Measurements from ENCODE around the gene SLC44A1. TPM values are rescaled to one million over a fixed set of nuclear protein-coding genes. Genes with fewer than 3 reads are reported as not detected.

The SLC44A1 gene
- polyA plus RNA-seq, 4 donors: 7.8 to 70.0 (median 16.0) TPM

DNA sequence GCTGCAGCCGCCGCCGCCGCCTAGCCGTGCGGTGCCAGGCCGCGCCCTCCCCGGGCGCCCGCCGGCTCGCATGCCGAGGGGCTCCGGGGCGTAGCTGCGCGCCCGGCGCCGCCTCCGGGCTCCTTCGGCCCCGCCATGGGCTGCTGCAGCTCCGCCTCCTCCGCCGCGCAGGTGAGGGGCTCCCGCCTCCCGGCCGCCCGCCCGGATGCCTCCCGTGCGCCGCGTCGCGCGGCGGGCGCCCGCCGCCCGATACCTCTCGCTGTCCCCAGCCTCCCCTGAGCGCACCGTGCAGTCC is 230 bp downstream of the SLC44A1 start:
- WGBS, 3 donors: 0% methylated on average over 20 to 48 of the region's 48 CpGs
- H3K27me3 ChIP-seq (ENCODE audit: control insufficient read depth in 3 of 3, insufficient read depth in 3 of 3, low read length in 3 of 3): no peaks in the 10 kb centered on the region
- H3K9me3 ChIP-seq (ENCODE audit: control insufficient read depth in 2 of 2, insufficient read depth in 1 of 2, low read depth in 1 of 2, low read length in 1 of 2): no peaks in the 10 kb centered on the region
- DNase-seq (no peak), FAIRE-seq (no peak)
- H3K36me3 ChIP-seq (ENCODE audit: control insufficient read depth in 3 of 3, insufficient read depth in 2 of 3, low read depth in 1 of 3, low read length in 3 of 3): no peaks in the 10 kb centered on the region
- H3K27ac ChIP-seq (ENCODE audit: low read depth in 1 of 3, low read length in 2 of 3): peak overlapping the region; percentile 81 to 98 (median 90)
- H3K4me1 ChIP-seq (ENCODE audit: control insufficient read depth in 3 of 3, insufficient read depth in 2 of 3, low read depth in 1 of 3, low read length in 2 of 3): peaks cover 0 to 12% (median 5%) of the 10 kb centered on the region in 3 donors
- H3K4me3 ChIP-seq (ENCODE audit: low read depth in 1 of 3, low read length in 3 of 3): peak overlapping the region; percentile 78 to 93 (median 91)

DNA sequence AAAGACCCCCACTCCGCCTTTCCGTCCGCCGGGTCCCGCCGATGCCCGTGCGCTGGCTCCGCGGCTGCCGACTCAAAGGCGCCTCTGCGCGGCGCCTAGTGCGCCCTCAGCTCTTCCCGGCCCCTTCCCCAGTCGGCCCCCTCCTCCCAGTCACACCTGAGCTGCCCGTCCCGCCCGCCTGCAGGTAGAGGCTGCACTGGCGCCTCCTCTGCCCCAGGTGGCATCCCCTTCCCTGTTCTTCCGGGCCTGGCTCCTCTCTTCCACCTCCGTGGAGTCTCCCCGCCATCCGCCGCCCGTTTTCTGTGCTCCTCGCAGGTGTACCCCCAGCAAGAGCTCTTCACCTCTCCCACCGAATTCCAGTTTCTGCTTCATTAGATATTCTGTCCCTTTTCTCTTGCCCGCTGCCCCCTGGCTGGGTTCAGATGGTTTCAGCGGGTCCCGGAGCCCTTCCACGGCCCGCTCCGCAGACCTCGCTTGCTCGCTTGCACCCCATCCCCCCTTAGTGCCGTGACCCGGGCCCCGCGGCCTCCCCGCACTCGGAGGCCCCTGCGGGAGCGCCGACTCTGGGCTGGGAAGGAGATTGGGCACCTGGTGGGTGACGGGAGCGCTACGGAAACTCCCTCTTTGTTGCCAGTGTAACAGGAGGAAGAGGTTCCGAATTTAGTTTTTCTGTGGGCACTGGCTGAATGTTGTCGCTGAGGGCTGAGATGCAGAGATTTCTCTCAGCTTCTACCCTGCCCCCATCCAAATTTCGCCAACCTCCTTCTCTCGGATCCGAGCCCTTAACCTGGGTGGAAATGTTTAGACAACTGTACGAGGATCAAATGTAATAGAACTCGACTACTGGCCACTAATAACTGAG is 809 bp downstream of the SLC44A1 start:
- DNase-seq (peak; percentile 83 to 87), FAIRE-seq (no peak)
- WGBS, 3 donors: 0 to 1% (median 1%) methylated on average over 55 to 57 of the region's 57 CpGs
- H3K4me3 ChIP-seq (ENCODE audit: low read depth in 1 of 3, low read length in 3 of 3): peak overlapping the region; percentile 78 to 93 (median 91)
- no peaks in the 10 kb centered on the region for H3K36me3 ChIP-seq (ENCODE audit: control insufficient read depth in 3 of 3, insufficient read depth in 2 of 3, low read depth in 1 of 3, low read length in 3 of 3)
- H3K27ac ChIP-seq (ENCODE audit: low read depth in 1 of 3, low read length in 2 of 3): peak overlapping the region; percentile 81 to 98 (median 90)
- no peaks in the 10 kb centered on the region for H3K27me3 ChIP-seq (ENCODE audit: control insufficient read depth in 3 of 3, insufficient read depth in 3 of 3, low read length in 3 of 3)
- no peaks in the 10 kb centered on the region for H3K9me3 ChIP-seq (ENCODE audit: control insufficient read depth in 2 of 2, insufficient read depth in 1 of 2, low read depth in 1 of 2, low read length in 1 of 2)
- peaks cover 0 to 12% (median 5%) of the 10 kb centered on the region in 3 donors for H3K4me1 ChIP-seq (ENCODE audit: control insufficient read depth in 3 of 3, insufficient read depth in 2 of 3, low read depth in 1 of 3, low read length in 2 of 3)

DNA sequence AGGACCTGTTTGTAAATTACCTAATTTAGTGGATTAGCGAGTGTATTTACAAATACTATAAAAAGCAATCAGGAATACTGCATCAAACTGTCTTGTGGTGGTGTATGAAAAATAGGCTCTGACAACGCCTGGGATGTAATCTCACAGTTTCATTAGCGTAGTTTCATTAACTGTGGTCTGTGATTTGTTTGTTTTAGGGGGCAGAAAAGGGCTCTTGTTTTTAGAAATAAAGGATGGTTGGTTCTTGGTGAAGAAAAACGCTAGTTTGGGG is 1.4 kb downstream of the SLC44A1 start:
- peaks cover 0 to 12% (median 5%) of the 10 kb centered on the region in 3 donors for H3K4me1 ChIP-seq (ENCODE audit: control insufficient read depth in 3 of 3, insufficient read depth in 2 of 3, low read depth in 1 of 3, low read length in 2 of 3)
- H3K4me3 ChIP-seq (ENCODE audit: low read depth in 1 of 3, low read length in 3 of 3): peak overlapping the region; percentile 78 to 93 (median 91)
- 0 to 17% (median 10%) methylated on average over 4 of the region's 4 CpGs for WGBS, 3 donors
- no peak for FAIRE-seq
- H3K36me3 ChIP-seq (ENCODE audit: control insufficient read depth in 3 of 3, insufficient read depth in 2 of 3, low read depth in 1 of 3, low read length in 3 of 3): no peaks in the 10 kb centered on the region
- DNase-seq: no peak
- H3K27me3 ChIP-seq (ENCODE audit: control insufficient read depth in 3 of 3, insufficient read depth in 3 of 3, low read length in 3 of 3): no peaks in the 10 kb centered on the region
- H3K9me3 ChIP-seq (ENCODE audit: control insufficient read depth in 2 of 2, insufficient read depth in 1 of 2, low read depth in 1 of 2, low read length in 1 of 2): no peaks in the 10 kb centered on the region
- peak overlapping the region; percentile 81 to 98 (median 90) for H3K27ac ChIP-seq (ENCODE audit: low read depth in 1 of 3, low read length in 2 of 3)

DNA sequence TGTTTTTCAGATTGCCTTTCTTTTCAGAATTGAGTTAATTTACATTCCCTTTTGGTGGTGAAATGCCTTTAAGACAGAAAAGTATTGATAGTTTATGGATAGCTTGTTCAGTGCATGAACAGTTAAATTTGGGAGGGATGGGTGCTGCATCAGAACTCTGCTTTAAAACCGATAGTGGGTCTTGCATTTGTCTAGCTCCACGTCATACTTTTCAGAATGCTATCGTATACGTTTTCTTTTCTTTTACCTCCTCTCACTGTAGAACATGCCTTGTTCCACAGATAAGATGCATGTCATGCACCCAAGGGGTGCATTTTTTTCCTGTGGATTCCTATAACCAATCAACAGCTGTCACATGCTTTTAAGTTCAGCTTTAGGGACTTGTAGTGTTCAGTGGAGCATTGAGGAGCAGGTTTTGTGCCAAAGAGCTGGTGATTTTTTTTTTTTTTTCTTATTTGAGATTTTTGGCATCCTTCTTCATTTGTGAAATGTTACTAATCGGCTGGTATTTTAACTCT is 2.3 kb downstream of the SLC44A1 start:
- FAIRE-seq: no peak
- H3K4me3 ChIP-seq (ENCODE audit: low read depth in 1 of 3, low read length in 3 of 3): peak overlapping the region in 1 of 3 donors; percentile 93

DNA sequence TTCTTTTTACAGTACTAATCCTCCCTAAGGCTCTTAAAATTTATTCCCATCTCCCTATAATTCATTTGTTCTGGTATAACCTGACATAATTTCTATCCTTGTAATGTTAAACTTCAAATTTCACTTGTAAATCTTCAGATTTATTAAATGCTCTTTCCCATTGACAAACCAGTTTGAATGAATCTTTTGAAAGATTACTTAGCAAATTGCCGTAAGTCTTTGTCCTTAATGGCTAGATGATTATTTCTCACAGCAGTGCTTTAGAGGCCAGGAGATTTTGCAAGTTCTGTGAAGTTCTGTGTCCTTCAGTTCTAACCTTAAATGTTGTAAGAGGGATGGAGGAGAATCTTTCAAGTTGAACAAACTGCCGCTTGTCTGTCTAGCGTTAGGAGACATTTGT is 4.2 kb downstream of the SLC44A1 start:
- peaks cover 2 to 24% (median 8%) of the 10 kb centered on the region in 3 donors for H3K4me1 ChIP-seq (ENCODE audit: control insufficient read depth in 3 of 3, insufficient read depth in 2 of 3, low read depth in 1 of 3, low read length in 2 of 3)

More for the DNA sequence above, 2.3 kb downstream of the SLC44A1 start:
- no peak overlapping the region for H3K27ac ChIP-seq (ENCODE audit: low read depth in 1 of 3, low read length in 2 of 3)
- 19 to 54% (median 46%) methylated on average over 5 of the region's 5 CpGs for WGBS, 3 donors
- peaks cover 2 to 19% (median 5%) of the 10 kb centered on the region in 3 donors for H3K4me1 ChIP-seq (ENCODE audit: control insufficient read depth in 3 of 3, insufficient read depth in 2 of 3, low read depth in 1 of 3, low read length in 2 of 3)
- DNase-seq: peak in 1 of 2 donors; percentile 20
- no peaks in the 10 kb centered on the region for H3K27me3 ChIP-seq (ENCODE audit: control insufficient read depth in 3 of 3, insufficient read depth in 3 of 3, low read length in 3 of 3)
- no peaks in the 10 kb centered on the region for H3K36me3 ChIP-seq (ENCODE audit: control insufficient read depth in 3 of 3, insufficient read depth in 2 of 3, low read depth in 1 of 3, low read length in 3 of 3)
- no peaks in the 10 kb centered on the region for H3K9me3 ChIP-seq (ENCODE audit: control insufficient read depth in 2 of 2, insufficient read depth in 1 of 2, low read depth in 1 of 2, low read length in 1 of 2)

DNA sequence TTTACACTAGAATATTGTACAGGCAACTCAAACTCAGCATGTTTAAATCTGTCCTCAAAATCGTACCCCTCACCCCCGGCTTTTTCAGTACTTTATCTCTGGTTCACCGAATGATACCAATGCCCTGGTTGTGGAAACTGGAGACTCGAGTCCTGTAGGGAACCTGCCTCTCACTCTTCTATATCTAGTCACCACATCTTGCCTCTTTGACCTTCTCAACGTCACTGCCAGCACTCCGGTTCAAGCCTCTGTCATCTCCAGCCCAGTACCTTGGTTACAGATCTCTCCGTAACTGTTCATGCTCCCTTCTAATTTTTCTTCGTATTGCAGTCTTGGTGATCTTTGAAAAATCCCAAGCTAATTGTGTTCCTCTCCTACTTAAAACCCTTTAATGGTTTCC is 6.7 kb downstream of the SLC44A1 start:
- Histone ChIP-seq H3K27me3 (ENCODE audit: control insufficient read depth in 3 of 3, insufficient read depth in 3 of 3, low read length in 3 of 3) (no peaks in the 10 kb centered on the region), H3K9me3 (ENCODE audit: control insufficient read depth in 2 of 2, insufficient read depth in 1 of 2, low read depth in 1 of 2, low read length in 1 of 2) (no peaks in the 10 kb centered on the region), H3K4me3 (ENCODE audit: low read depth in 1 of 3, low read length in 3 of 3) (no peak overlapping the region), H3K27ac (ENCODE audit: low read depth in 1 of 3, low read length in 2 of 3) (peak overlapping the region in 1 of 3 donors; percentile 55), H3K4me1 (ENCODE audit: control insufficient read depth in 3 of 3, insufficient read depth in 2 of 3, low read depth in 1 of 3, low read length in 2 of 3) (peaks cover 8 to 24% (median 11%) of the 10 kb centered on the region in 3 donors), H3K36me3 (ENCODE audit: control insufficient read depth in 3 of 3, insufficient read depth in 2 of 3, low read depth in 1 of 3, low read length in 3 of 3) (no peaks in the 10 kb centered on the region)
- FAIRE-seq (no peak), DNase-seq (no peak)
- 82 to 88% (median 85%) methylated on average over 8 of the region's 8 CpGs for WGBS, 3 donors

More for the DNA sequence above, 4.2 kb downstream of the SLC44A1 start:
- Histone ChIP-seq H3K27ac (ENCODE audit: low read depth in 1 of 3, low read length in 2 of 3) (no peak overlapping the region), H3K4me3 (ENCODE audit: low read depth in 1 of 3, low read length in 3 of 3) (no peak overlapping the region), H3K27me3 (ENCODE audit: control insufficient read depth in 3 of 3, insufficient read depth in 3 of 3, low read length in 3 of 3) (no peaks in the 10 kb centered on the region), H3K36me3 (ENCODE audit: control insufficient read depth in 3 of 3, insufficient read depth in 2 of 3, low read depth in 1 of 3, low read length in 3 of 3) (no peaks in the 10 kb centered on the region), H3K9me3 (ENCODE audit: control insufficient read depth in 2 of 2, insufficient read depth in 1 of 2, low read depth in 1 of 2, low read length in 1 of 2) (no peaks in the 10 kb centered on the region)
- FAIRE-seq (no peak), DNase-seq (no peak)
- 83 to 94% (median 84%) methylated on average over 3 of the region's 3 CpGs for WGBS, 3 donors

DNA sequence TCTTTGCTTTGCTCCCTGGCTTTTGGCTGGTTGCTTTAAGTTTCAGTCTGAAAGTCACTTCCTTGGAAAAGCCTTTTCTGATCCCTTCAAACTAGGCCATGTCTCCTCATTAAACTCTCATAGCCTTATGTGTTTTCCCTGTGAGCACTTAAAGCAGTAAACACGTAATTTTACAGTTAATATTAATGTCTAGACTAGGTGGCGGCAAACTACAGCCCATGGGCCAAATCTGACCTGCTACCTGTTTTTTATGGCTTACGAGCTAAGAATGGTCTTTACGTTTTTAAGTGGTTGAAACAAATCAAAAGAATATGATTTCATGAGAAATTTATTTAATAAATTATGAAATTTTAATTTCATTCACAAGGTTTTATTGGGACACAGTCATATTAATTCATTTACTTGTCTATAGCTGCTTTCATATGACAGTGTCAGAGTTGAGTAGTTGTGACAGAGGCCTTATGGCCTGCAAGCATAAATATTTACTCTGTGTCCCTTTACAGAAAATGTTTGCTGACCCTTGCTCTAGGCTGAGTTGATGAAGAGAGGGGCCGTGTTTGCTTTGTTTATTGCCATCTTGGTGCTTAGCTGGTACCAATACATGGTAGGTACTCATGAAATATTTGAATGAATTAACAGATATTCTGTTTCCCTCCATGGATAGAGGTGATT is 7.4 kb downstream of the SLC44A1 start:
- WGBS, 3 donors: 35 to 65% (median 55%) methylated on average over 5 of the region's 5 CpGs
- Histone ChIP-seq H3K36me3 (ENCODE audit: control insufficient read depth in 3 of 3, insufficient read depth in 2 of 3, low read depth in 1 of 3, low read length in 3 of 3) (no peaks in the 10 kb centered on the region), H3K27me3 (ENCODE audit: control insufficient read depth in 3 of 3, insufficient read depth in 3 of 3, low read length in 3 of 3) (no peaks in the 10 kb centered on the region), H3K27ac (ENCODE audit: low read depth in 1 of 3, low read length in 2 of 3) (peak overlapping the region in 1 of 3 donors; percentile 55), H3K4me3 (ENCODE audit: low read depth in 1 of 3, low read length in 3 of 3) (no peak overlapping the region), H3K9me3 (ENCODE audit: control insufficient read depth in 2 of 2, insufficient read depth in 1 of 2, low read depth in 1 of 2, low read length in 1 of 2) (no peaks in the 10 kb centered on the region), H3K4me1 (ENCODE audit: control insufficient read depth in 3 of 3, insufficient read depth in 2 of 3, low read depth in 1 of 3, low read length in 2 of 3) (peaks cover 8 to 19% (median 11%) of the 10 kb centered on the region in 3 donors)
- no peak for FAIRE-seq
- peak in 1 of 2 donors; percentile 39 for DNase-seq

DNA sequence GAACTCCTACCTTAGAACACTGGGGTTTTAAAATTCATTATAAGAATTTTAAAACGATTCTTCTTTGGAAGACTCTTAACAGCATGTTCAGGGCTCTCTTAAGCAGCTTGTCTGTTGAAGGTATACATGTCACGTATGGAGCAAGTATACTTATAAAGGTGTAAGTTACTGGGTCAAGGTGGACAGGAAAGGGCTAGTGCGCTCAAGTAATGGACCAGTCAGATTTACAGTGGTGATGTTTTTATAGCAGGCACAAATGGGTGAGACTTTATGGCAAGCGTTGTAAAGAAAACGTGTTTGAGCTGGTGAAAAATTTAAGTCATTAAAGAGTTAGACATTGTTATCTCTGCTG is 7.9 kb downstream of the SLC44A1 start:
- H3K9me3 ChIP-seq (ENCODE audit: control insufficient read depth in 2 of 2, insufficient read depth in 1 of 2, low read depth in 1 of 2, low read length in 1 of 2): no peaks in the 10 kb centered on the region
- H3K27me3 ChIP-seq (ENCODE audit: control insufficient read depth in 3 of 3, insufficient read depth in 3 of 3, low read length in 3 of 3): no peaks in the 10 kb centered on the region
- WGBS, 3 donors: 62 to 78% (median 69%) methylated on average over 5 of the region's 5 CpGs
- peaks cover 8 to 18% (median 13%) of the 10 kb centered on the region in 3 donors for H3K4me1 ChIP-seq (ENCODE audit: control insufficient read depth in 3 of 3, insufficient read depth in 2 of 3, low read depth in 1 of 3, low read length in 2 of 3)
- no peak overlapping the region for H3K4me3 ChIP-seq (ENCODE audit: low read depth in 1 of 3, low read length in 3 of 3)
- peak overlapping the region in 1 of 3 donors; percentile 55 for H3K27ac ChIP-seq (ENCODE audit: low read depth in 1 of 3, low read length in 2 of 3)
- DNase-seq (peak in 1 of 2 donors; percentile 50), FAIRE-seq (no peak)
- H3K36me3 ChIP-seq (ENCODE audit: control insufficient read depth in 3 of 3, insufficient read depth in 2 of 3, low read depth in 1 of 3, low read length in 3 of 3): no peaks in the 10 kb centered on the region
